HCT116 (cell line): ENCODE measurements around the gene ZFYVE27.

Experiments
- CEBPB ChIP-seq: IDR thresholded peaks from 2 replicates; pipeline ENCODE4 v1.6.1; 2012; ENCODE audit warnings: low read depth
- EGR1 ChIP-seq: IDR thresholded peaks from 2 replicates; pipeline ENCODE4 v1.6.1; 2012; ENCODE audit warnings: low read depth
- EZH2 ChIP-seq: fragments of 200-600 bp; sonication (generic); IDR thresholded peaks from 2 replicates; pipeline ENCODE4 v1.6.1; 2017; ENCODE audit warnings: antibody characterized with exemption, mixed run types
- EZH2phosphoT487 ChIP-seq: fragments of 200-600 bp; IDR thresholded peaks from 2 replicates; pipeline ENCODE4 v1.6.1; 2018; ENCODE audit warnings: antibody characterized with exemption, borderline replicate concordance
- POLR2A ChIP-seq: IDR thresholded peaks from 2 replicates; pipeline ENCODE4 v1.7.0; 2011; ENCODE audit warnings: borderline replicate concordance; ENCODE audit not compliant: insufficient read depth, insufficient read length; ENCODE audit errors: extremely low read depth
- POLR2AphosphoS5 ChIP-seq: IDR thresholded peaks from 2 replicates; pipeline ENCODE4 v1.6.1; 2011; ENCODE audit warnings: mild to moderate bottlenecking, low read depth, low read length, moderate library complexity
- RAD21 ChIP-seq: IDR thresholded peaks from 2 replicates; pipeline ENCODE4 v1.6.1; 2012; ENCODE audit warnings: low read depth, mild to moderate bottlenecking
- SP1 ChIP-seq: IDR thresholded peaks from 2 replicates; pipeline ENCODE4 v1.6.1; 2012; ENCODE audit warnings: low read depth
- SRF ChIP-seq: IDR thresholded peaks from 2 replicates; pipeline ENCODE4 v1.6.1; 2012; ENCODE audit warnings: low read depth
- TCF7L2 ChIP-seq: IDR thresholded peaks from 2 replicates; pipeline ENCODE4 v1.7.0; 2011; ENCODE audit warnings: borderline replicate concordance, inconsistent platforms; ENCODE audit not compliant: insufficient read depth, insufficient read length; ENCODE audit errors: extremely low read depth
- YY1 ChIP-seq: IDR thresholded peaks from 2 replicates; pipeline ENCODE4 v1.6.1; 2011; ENCODE audit warnings: low read length, low read depth, moderate library complexity, mild to moderate bottlenecking; ENCODE audit not compliant: insufficient replicate concordance; ENCODE audit errors: extremely low read depth
- TF ChIP-seq, protein P1 (sequence below), 3 experiments: fragments of 200-600 bp in 1 of 3; sonication (generic) in 1 of 3; IDR thresholded peaks in 2 of 3; conservative IDR thresholded peaks in 1 of 3; 2 replicates each; pipeline ENCODE4 v1.5.1; 2012 to 2017; ENCODE audit warnings: low read depth in 2 of 3, low read length in 2 of 3, antibody characterized with exemption in 1 of 3, borderline replicate concordance in 1 of 3, control low read depth in 1 of 3, mild to moderate bottlenecking in 1 of 3, mixed read lengths in 1 of 3, mixed run types in 1 of 3, moderate library complexity in 1 of 3; ENCODE audit not compliant: insufficient read depth in 1 of 3
- TF ChIP-seq, protein P2 (sequence below): IDR thresholded peaks from 2 replicates; pipeline ENCODE4 v1.6.1; 2012
- TF ChIP-seq, protein P3 (sequence below): IDR thresholded peaks from 2 replicates; pipeline ENCODE4 v1.6.1; 2012; ENCODE audit warnings: low read depth

DNA sequence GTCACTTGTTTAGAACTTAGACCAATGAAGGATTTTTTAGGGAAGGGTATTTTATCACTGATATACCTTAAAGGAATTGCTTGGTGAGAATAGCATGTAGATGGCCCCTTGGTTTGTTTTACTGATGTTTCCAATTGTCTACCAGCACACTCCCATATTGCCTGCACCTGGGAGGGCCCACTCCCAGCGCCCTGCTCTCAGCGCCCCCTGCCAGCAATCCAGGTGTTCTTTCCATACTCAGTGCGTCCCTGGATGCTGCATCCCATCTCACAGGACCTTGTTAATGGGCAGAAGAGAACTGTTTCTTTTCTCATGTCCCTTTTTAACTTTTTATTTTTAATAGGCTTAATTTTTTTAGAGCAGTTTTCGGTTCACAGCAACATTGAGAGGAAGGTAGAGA, 59.0 kb downstream of the ZFYVE27 start:
- TF ChIP-seq, protein P1, sequence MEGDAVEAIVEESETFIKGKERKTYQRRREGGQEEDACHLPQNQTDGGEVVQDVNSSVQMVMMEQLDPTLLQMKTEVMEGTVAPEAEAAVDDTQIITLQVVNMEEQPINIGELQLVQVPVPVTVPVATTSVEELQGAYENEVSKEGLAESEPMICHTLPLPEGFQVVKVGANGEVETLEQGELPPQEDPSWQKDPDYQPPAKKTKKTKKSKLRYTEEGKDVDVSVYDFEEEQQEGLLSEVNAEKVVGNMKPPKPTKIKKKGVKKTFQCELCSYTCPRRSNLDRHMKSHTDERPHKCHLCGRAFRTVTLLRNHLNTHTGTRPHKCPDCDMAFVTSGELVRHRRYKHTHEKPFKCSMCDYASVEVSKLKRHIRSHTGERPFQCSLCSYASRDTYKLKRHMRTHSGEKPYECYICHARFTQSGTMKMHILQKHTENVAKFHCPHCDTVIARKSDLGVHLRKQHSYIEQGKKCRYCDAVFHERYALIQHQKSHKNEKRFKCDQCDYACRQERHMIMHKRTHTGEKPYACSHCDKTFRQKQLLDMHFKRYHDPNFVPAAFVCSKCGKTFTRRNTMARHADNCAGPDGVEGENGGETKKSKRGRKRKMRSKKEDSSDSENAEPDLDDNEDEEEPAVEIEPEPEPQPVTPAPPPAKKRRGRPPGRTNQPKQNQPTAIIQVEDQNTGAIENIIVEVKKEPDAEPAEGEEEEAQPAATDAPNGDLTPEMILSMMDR (IDR thresholded peaks at IDR 0.05 in 2 of 3, conservative IDR thresholded peaks at IDR 0.05 in 1 of 3; ENCODE audit: borderline replicate concordance in 1 of 3, insufficient read depth in 1 of 3, low read depth in 2 of 3, low read length in 2 of 3), result peak in 2 of 3 experiments; percentile 30 to 32; a peak in 2 of 6 replicates
- no peak for TF ChIP-seq EZH2
- no peak for TF ChIP-seq POLR2A
- TF ChIP-seq EZH2phosphoT487, result no peak
- no peak for TF ChIP-seq CEBPB
- no peak for TF ChIP-seq YY1
- no peak for TF ChIP-seq SP1
- TF ChIP-seq RAD21, result 0 out of 2 replicates have a peak, but pooled peaks have one; percentile 15
- TF ChIP-seq, protein P2, sequence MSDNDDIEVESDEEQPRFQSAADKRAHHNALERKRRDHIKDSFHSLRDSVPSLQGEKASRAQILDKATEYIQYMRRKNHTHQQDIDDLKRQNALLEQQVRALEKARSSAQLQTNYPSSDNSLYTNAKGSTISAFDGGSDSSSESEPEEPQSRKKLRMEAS, result no peak
- no peak for TF ChIP-seq POLR2AphosphoS5
- TF ChIP-seq, protein P3, sequence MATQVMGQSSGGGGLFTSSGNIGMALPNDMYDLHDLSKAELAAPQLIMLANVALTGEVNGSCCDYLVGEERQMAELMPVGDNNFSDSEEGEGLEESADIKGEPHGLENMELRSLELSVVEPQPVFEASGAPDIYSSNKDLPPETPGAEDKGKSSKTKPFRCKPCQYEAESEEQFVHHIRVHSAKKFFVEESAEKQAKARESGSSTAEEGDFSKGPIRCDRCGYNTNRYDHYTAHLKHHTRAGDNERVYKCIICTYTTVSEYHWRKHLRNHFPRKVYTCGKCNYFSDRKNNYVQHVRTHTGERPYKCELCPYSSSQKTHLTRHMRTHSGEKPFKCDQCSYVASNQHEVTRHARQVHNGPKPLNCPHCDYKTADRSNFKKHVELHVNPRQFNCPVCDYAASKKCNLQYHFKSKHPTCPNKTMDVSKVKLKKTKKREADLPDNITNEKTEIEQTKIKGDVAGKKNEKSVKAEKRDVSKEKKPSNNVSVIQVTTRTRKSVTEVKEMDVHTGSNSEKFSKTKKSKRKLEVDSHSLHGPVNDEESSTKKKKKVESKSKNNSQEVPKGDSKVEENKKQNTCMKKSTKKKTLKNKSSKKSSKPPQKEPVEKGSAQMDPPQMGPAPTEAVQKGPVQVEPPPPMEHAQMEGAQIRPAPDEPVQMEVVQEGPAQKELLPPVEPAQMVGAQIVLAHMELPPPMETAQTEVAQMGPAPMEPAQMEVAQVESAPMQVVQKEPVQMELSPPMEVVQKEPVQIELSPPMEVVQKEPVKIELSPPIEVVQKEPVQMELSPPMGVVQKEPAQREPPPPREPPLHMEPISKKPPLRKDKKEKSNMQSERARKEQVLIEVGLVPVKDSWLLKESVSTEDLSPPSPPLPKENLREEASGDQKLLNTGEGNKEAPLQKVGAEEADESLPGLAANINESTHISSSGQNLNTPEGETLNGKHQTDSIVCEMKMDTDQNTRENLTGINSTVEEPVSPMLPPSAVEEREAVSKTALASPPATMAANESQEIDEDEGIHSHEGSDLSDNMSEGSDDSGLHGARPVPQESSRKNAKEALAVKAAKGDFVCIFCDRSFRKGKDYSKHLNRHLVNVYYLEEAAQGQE, result no peak
- TF ChIP-seq TCF7L2, result no peak
- TF ChIP-seq SRF, result no peak
- no peak for TF ChIP-seq EGR1
